ENCODE results near the gene ZNF607. TPM values are rescaled to one million over a fixed set of nuclear protein-coding genes. Genes with fewer than 3 reads are reported as not detected.
"Not testable (repeated sequence)": the region's sequence is repeated elsewhere in the genome, so short reads cannot be mapped to it uniquely, and the experiment has no call there.

The ZNF607 gene
- 11.5 TPM for total RNA-seq

DNA sequence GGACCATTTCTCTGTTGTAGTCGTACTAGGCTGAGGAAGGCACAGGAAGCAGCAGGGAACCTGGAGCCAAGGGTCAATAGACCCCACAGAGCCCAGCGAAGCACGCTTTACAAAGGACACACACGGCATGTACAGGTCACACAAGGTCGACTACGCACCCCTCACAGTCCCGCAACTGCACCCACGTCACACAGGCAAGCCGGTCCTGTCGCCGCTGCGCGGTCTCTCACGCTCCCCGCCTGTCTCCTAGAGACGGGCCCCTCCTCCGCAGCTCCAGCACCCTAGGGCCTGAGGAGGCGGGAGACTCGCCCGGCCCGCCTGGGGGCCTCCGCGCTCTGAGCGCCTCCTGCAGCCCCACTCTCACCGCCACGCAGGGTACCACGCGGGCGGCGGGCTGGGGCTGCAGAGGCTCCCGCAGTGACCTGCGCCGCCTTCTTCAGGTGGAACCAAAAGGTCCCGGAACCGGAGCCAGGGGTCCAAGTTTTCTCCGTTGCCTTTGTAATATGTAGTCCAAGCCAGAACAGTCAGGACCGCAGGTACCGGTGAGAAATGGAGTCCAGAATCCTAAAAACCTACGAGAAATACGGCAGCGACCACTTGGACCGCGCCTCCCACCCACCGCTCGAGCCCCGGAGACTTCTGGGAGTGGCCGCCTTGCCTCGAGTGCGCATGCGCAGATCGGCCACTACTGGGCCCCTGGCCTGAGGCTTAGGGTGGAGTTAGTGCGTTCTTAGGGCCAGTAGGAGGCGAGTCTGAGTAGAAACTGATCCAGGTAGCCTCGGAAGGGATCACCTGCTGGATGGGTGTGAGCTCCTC lies at the start of gene ZNF607:
ZNF607 (minus strand) TSS at position 651 of the 816 bp plus-strand sequence. CDS start 8,143 bp downstream, outside the sequence.
- peak; percentile 100 for ATAC-seq
- intact Hi-C loops (cut with DNase I) = no loop called here
- DNase-seq (ENCODE audit: low spot score) = peak; percentile 93

GRCh38 chr19:37763488-37763887 lies 43.9 kb upstream of the ZNF607 start:
- DNase-seq (ENCODE audit: low spot score) = no peak
- intact Hi-C loops (cut with DNase I) = no loop called here
- ATAC-seq = no peak

DNA sequence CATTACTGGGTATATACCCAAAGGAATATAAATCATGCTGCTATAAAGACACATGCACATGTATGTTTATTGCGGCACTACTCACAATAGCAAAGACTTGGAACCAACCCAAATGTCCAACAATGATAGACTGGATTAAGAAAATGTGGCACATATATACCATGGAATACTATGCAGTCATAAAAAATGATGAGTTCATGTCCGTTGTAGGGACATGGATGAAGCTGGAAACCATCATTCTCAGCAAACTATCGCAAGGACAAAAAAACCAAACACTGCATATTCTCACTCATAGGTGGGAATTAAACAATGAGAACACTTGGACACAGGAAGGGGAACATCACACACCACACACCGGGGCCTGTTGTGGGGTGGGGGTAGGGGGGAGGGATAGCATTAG lies 38.1 kb upstream of the ZNF607 start:
- ATAC-seq; intact Hi-C loops (cut with DNase I); DNase-seq (ENCODE audit: low spot score): not testable (repeated sequence)

GRCh38 chr19:37738371-37738770 lies 18.8 kb upstream of the ZNF607 start:
- no peak for DNase-seq (ENCODE audit: low spot score)
- intact Hi-C loops (cut with DNase I) = no loop called here
- no peak for ATAC-seq

GRCh38 chr19:37725181-37725580 lies 5.6 kb upstream of the ZNF607 start:
- ATAC-seq (no peak), DNase-seq (ENCODE audit: low spot score) (no peak)

DNA sequence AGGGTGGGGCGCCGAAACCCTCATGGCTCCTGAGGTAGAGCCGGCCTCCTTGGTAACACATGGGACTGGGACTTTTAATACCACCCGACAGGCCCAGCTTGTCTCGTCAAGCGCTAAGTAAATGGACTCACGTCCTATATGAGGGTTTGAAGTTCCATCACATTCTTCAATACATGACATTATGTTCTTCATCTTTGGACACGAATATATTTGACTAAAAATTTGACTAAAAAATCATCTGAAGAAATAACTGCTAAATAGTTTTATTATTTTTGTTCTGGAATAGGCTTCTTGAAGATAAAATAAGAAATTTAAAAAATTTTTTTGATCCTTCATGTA lies 335 bp upstream of the ZNF607 start:
- intact Hi-C loops (cut with DNase I) = no loop called here
- DNase-seq (ENCODE audit: low spot score) (no peak), ATAC-seq (no peak)

More at GRCh38 chr19:37725181-37725580, 5.6 kb upstream of the ZNF607 start:
- intact Hi-C loops (cut with DNase I) = no loop called here

DNA sequence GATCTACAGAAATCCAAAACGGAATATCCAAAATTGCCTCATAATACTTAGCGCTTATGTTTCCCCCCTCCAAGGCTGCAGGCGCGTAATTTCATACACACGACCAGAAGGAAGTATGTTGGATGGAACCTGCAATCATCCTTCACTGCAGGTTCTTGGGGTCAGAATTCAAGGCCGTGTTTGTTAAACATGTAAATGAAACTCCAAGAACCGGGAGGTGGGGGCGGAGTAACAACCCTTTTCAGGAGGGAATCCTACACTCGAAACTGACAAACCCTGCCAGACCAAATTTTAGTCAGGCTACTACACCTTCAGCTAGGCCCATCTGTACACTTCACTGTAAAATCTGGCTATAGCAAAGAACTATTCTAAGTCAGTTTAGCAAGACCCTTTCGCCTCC lies 1.3 kb downstream of the ZNF607 start:
- no peak for DNase-seq (ENCODE audit: low spot score)
- intact Hi-C loops (cut with DNase I) = no loop called here
- no peak for ATAC-seq

DNA sequence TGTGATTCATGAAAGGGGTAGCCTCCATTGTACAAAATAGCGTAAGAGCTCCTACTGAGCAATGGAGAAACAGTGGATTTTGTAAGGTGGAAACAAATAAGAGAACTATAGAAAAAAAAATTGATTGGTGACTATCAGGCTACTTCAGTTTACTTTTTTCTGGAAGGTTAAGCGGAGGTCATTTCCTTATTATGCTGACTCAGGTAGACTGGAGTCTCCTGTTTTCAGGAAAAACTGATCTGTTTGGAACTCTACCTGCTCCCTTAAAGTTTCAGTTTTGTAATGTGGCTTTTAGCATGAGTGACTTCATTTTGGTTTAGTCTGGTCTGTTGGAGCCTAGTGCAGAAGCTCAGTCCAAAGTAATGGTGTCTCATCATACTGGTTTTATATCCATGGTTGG lies 3.4 kb downstream of the ZNF607 start:
- DNase-seq (ENCODE audit: low spot score) = no peak
- intact Hi-C loops (cut with DNase I) = no loop called here
- no peak for ATAC-seq

DNA sequence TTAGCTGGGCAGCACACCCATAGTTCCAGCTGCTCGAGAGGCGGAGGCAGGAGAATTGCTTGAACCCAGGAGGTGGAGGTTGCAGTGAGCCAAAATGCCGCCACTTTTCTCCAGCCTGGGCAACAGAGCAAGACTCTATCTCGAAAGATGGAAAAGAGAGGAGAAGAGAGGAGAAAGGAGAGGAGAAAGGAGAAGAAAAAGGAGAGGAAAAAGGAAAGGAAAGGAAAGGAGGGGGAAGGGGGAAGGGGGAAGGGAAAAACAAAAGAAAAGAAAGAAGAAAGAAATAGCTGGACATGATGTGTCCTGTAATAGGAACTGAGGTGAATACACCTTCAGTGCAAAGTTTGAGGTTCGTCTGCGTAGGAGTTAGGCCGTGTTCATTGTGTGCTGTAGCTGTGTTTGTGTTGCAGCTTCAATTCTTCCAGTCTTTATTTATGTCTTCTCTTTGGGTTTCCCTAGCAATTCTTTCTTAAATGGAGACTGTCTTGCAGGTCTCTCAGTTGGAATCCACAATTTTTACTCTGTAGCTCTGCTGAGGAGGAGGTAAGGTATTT lies 13.4 kb downstream of the ZNF607 start:
- ATAC-seq (no peak), DNase-seq (ENCODE audit: low spot score) (no peak)
- intact Hi-C loops (cut with DNase I) = no loop called here

- intact Hi-C loops (cut with DNase I) = no loop called here
- ATAC-seq = no peak
- no peak for DNase-seq (ENCODE audit: low spot score)
Measured at GRCh38 chr19:37699057-37699456, 20.5 kb downstream of the ZNF607 start.

DNA sequence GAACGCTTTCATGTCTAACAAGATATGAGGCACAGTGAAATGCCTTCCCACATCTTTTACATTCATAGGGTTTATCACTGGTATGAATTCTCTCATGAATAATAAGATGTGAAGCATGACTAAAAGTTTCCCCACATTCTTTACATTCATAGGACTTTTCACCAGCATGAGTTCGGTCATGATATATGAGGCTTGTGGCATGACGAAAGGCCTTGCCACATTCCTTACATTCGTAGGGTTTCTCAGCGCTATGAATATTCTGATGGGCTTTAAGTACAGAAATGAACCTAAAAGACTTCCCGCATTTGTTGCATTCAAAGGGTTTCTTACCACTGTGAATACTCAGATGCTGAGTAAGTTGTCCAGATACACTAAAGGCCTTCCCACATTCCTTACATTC lies 21.3 kb downstream of the ZNF607 start:
- no peak for DNase-seq (ENCODE audit: low spot score)
- intact Hi-C loops (cut with DNase I) = no loop called here

DNA sequence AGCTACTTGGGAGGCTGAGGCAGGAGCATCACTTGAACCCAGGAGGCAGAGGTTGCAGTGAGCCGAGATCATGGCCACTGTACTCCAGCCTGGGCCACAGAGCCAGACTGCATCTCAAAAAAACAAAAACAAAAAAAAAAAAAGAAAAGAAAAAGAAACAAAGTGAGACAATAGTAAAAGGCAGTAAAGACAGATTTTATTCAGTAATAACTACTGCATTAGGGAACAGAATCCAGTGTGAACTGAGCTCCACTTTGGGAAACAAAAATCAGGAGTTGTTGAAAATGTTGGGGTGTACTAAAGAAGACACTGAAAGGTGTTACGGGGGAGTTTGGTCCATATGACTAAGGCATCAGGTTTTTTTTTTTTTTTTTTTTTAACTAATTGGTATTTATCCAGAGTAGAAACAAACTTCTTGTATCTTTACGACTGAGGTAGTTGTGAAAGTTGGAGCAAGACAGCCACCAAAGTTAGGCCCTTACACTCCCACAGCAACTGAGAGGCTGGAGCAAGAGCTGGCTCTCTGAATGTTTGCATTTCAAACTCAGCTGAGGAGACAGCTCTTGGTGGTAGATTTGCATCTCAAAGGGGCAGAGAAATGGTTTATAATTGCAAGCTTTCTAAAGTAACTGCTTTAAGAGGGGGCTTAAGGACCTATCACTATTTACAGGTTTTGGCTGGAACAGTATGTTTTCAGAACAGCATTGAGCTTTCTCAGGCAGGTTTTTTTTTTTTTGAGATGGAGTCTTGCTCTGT lies 24.2 kb downstream of the ZNF607 start:
- ATAC-seq (no peak), DNase-seq (ENCODE audit: low spot score) (no peak)
- intact Hi-C loops (cut with DNase I) = no loop called here

More for the DNA sequence above, 21.3 kb downstream of the ZNF607 start:
- no peak for ATAC-seq

DNA sequence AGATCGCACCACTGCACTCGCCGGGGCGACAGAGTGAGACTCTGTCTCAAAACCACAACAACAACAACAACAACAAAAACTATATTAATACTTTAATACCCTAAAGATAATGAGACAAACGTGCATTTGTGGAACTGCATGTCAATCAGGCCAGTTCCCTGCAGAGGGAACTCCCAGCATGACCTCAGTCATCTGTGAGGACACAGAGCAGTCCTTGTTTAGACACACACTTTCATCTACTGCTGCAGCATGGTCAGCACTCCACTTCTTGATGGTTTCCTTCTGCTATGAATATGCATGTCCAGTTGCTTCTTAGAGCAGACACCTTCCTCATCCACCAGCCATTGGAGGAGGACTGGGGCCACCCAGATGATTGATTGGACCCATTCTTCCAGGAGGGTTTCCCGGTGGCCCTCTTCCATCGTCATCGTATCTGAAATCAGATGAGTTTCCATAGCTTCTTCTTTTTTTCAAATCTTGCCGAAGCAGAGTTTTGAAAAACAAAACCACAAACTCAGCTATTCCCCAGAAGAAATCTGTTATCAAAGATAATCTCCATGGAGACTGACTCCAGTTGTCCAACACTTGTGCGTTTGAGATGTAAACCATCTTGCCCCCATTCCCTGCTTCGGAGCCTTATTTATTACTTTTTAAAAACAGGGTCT lies 26.5 kb downstream of the ZNF607 start:
- no peak for ATAC-seq
- DNase-seq (ENCODE audit: low spot score) = no peak
- intact Hi-C loops (cut with DNase I) = no loop called here

DNA sequence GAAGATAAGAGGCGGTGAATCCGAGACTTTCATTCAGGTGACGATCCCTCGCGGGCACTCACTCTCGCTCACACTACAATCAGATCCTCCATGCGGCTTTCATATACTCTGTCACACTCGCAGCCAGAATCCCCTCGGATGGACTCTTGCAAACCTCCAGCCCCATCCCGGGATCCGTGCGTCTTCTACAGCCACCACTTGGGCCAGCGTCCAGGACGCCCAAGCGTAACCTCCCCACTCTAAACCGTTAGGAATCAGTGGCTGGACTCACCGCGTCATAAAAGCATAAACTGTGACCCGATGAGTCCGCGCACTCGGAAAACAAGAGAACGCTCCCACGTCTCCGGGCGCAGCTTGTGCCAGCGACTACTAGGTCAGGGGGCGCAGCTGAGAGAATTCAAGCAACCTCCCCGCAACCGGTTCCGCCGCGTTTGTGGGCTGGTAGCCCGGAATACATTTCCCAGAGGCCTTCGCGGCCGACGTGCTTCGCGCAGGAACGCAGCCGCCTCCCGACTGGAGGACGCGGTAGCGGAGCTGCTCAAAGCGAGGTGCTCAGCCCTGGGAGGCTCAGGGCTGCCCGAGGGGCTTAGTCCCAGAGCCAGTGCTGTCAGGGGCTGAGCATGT lies 27.6 kb downstream of the ZNF607 start:
- ATAC-seq = peak; percentile 97
- intact Hi-C loops (cut with DNase I) = no loop called here
- DNase-seq (ENCODE audit: low spot score) = peak; percentile 87

DNA sequence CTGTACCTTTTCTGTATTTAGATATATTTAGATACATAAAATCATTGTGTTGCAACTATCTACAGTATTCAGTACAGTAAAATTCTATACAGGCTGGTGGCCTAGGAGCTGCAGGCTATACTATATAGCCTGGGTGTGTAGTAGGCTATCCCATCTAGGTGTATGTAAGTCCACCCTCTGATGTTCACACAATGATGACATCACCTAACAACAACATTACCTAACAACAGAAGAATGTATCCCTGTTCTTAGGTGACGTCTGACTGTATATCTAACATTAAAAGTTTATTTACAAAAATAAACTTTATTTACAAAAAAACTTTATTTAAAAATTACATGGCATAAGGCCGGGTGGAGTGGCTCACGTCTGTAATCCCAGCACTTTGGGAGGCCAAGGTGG lies 36.0 kb downstream of the ZNF607 start:
- DNase-seq (ENCODE audit: low spot score) (no peak), ATAC-seq (no peak)
- intact Hi-C loops (cut with DNase I) = no loop called here

- DNase-seq (ENCODE audit: low spot score) (no peak), ATAC-seq (no peak)
- intact Hi-C loops (cut with DNase I) = no loop called here
Measured at GRCh38 chr19:37669450-37669914, 50.1 kb downstream of the ZNF607 start.

DNA sequence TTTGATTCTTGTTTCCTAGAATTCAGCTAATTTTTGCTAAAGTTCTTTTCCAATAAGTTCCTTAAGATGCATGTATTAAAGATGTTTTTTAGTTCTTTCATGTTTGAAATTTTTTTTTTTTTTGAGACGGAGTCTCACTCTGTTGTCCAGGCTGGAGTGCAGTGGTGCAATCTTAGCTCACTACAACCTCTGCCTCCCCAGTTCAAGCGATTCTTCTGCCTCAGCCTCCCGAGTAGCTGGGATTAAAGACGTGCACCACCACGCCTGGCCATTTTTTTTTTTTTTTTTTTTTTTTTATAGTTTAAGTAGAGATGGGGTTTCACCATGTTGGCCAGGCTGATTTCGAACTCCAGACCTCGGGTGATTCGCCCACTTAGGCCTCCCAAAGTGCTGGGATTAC lies 62.4 kb downstream of the ZNF607 start:
- intact Hi-C loops (cut with DNase I); ATAC-seq; DNase-seq (ENCODE audit: low spot score): not testable (repeated sequence)

DNA sequence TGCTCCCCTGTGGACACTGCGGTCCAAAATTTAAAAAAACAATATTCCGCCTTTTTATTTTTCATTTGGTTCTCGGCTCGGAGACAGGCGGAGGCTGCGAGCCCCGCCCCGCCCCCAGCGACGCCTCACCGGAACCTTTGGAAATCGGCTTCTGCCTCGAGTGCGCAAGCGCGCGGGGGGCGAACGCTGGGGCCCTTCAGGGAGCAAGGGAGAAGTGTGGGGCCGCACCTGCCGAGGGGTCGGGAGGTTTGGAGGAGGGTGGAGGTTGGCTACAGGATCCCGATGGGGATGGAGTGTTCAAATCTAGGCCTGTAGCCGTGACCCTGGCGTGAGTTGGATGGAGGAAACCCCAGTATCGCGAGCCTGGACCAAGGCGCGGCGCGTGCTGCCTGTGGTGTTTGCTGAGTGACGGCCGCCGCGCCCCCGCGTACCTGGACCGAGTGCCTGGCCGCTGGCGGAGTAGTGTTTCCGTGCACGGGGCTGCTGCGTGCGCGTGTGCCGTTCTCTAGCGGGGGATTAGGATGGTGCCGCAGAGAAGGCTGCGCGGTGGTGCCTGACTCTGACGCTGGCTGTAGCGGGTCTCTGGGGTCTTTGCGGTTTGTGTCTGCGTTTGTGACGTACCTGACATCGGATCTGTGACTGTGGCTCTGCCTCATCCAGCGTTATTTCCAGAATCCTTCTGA lies 63.7 kb downstream of the ZNF607 start:
- peak; percentile 87 for DNase-seq (ENCODE audit: low spot score)
- intact Hi-C loops (cut with DNase I) = no loop called here
- ATAC-seq = peak; percentile 92
